ENCODE results near the gene CCDC154.

CCDC154 gene

DNA sequence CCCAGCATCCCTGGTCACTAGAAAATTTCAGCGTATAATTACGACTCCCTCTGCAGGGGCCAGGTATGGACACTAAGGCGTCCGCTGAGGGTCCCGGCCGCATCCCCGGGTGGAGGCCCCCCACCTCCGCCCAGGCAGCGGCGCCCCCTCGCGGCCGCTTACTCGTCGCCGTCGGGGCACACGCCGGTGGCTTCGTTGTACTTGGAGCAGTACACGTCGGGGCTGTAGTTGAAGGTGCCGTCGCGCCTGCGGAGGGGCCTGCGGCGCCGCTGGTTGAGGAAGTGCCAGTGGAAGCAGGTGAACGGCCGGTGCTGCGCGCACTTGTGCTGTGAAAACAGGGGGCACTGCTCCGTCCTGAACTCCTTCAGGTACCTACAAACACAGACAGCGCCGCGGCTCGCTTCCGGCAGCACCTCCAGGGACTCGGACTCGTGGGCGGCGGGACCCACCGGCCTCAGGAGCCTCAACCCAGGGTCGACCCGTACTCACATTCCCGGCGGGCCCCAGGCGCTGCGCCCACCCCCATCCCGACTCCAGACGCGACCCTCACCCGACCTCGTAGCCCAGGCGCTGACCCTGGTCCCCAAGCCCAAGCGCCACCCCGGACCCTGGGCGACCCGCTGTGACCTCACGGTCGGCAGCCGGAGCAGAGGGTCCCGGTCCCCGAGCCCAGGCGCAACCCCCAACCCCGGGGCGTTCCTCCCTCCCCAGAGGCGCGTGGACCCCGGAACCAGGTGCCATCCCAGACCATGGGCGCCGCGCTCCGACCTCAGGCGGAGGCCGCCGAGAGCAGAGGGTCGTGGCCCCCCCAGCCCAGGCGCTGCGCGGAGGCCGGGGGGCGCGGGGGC is 30.4 kb downstream of the CCDC154 start:
- ChIA-PET POLR2A (ENCODE audit: low non-redundant PET) (no interaction called here), CTCF (interaction anchor here (0.7 kb wide), 1 partner anchor 121 kb away, joined by 3 read pairs; no protein-coding TSS in a partner anchor)
- TF ChIP-seq, protein P1, sequence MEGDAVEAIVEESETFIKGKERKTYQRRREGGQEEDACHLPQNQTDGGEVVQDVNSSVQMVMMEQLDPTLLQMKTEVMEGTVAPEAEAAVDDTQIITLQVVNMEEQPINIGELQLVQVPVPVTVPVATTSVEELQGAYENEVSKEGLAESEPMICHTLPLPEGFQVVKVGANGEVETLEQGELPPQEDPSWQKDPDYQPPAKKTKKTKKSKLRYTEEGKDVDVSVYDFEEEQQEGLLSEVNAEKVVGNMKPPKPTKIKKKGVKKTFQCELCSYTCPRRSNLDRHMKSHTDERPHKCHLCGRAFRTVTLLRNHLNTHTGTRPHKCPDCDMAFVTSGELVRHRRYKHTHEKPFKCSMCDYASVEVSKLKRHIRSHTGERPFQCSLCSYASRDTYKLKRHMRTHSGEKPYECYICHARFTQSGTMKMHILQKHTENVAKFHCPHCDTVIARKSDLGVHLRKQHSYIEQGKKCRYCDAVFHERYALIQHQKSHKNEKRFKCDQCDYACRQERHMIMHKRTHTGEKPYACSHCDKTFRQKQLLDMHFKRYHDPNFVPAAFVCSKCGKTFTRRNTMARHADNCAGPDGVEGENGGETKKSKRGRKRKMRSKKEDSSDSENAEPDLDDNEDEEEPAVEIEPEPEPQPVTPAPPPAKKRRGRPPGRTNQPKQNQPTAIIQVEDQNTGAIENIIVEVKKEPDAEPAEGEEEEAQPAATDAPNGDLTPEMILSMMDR (conservative IDR thresholded peaks at IDR 0.05; ENCODE audit: low read depth) = peak; percentile 79
- peak; percentile 33 for DNase-seq (ENCODE audit: low spot score)
- H3K27ac ChIP-seq = peak overlapping the region; percentile 94

DNA sequence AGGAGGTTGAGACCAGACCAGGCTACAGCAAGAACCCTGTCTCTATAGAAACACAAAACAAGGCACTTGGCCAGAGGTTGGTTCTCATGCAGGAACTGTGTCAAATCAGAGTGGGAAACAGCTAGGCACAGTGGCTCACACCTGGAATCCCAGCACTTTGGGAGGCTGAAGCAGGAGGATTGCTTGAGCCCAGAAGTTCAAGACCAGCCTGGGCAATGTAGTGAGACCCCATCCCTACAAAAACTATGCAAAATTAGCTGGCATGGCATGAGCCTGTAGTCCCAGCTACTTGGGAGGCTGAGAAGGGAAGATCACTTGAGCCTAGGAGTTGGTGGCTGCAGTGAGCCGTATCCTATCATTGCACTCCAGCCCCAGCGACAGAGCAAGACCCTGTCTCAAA is 31.5 kb downstream of the CCDC154 start:
- ChIA-PET CTCF (interaction anchor here (0.6 to 0.7 kb wide), 4 partner anchors 25 to 1577 kb away, joined by 3 to 4 read pairs (median 3); no protein-coding TSS in a partner anchor), POLR2A (ENCODE audit: low non-redundant PET) (no interaction called here)
- H3K27ac ChIP-seq = peak overlapping the region; percentile 94; the same call in 1 of the 2 replicates
- TF ChIP-seq, protein P1 (conservative IDR thresholded peaks at IDR 0.05; ENCODE audit: low read depth) = no peak
- DNase-seq (ENCODE audit: low spot score) = no peak

DNA sequence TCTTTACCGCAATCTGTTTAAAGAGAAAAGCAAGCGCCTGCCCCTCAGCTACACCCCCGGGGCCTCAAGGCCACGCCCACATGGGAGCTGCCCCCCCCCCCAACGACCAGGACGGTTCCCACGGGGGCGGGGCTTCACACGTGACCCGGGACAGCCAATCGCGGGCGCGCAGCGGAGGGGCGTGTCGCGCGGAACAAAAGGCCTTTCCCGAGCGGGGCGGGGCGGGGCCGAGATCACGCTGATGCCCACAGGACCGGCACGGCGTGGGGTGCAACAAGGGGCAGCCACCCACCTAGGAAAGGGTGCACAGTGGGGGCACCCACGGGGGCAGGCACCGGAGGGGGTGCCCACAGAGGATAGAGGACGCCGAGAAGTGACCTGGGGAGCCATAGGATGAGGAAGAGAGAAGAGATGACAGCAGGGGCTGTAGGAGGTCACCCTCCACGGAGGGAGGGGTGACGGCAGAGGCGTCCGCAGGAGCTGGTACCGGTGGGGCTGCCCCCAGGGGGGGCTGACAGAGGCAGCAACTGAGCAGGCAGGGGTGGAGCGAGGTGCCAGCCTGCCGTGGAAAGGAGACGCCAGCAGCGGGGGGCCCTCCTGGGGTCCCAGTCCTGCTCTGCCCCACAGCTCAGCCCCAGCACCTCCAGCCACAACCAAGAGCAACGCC is 36.1 kb downstream of the CCDC154 start:
- POLR2A ChIA-PET (ENCODE audit: low non-redundant PET) = interaction anchor here (0.5 to 0.6 kb wide), 2 partner anchors 12 to 280 kb away, joined by 3 to 8 read pairs; partner anchors contain the start of gene UQCC4
- TF ChIP-seq, protein P1 (conservative IDR thresholded peaks at IDR 0.05; ENCODE audit: low read depth) = no peak
- peak; percentile 97 for DNase-seq (ENCODE audit: low spot score)
- H3K27ac ChIP-seq = peak overlapping the region; percentile 44
- CTCF ChIA-PET = interaction anchor here (0.6 kb wide), 1 partner anchor 45 kb away, joined by 4 read pairs; no protein-coding TSS in a partner anchor

DNA sequence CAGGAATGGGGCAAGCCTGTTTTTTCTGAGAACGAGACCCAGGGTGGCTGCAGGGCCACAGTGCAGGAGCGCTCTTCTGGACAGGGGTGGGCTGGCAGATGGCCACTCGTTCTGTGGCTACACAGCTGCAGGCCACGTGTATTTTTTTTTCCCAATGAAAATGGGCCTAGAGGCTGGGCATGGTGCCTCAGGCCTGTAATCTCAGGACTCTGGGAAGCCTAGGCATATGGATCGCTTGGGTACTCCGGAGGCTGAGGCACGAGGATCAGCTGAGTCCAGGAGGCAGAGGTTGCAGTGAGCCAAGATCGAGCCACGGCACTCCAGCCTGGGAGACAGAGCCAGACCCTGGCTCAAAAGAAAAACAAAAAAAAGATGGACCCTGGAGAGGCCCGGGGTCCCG is 36.6 kb downstream of the CCDC154 start:
- TF ChIP-seq, protein P1 (conservative IDR thresholded peaks at IDR 0.05; ENCODE audit: low read depth) = no peak
- POLR2A ChIA-PET (ENCODE audit: low non-redundant PET) = interaction anchor here (0.5 to 0.6 kb wide), 2 partner anchors 13 to 281 kb away, joined by 3 to 8 read pairs; partner anchors contain the start of gene UQCC4
- peak overlapping the region; percentile 44 for H3K27ac ChIP-seq
- CTCF ChIA-PET = interaction anchor here (0.6 kb wide), 1 partner anchor 44 kb away, joined by 4 read pairs; no protein-coding TSS in a partner anchor
- no peak for DNase-seq (ENCODE audit: low spot score)

DNA sequence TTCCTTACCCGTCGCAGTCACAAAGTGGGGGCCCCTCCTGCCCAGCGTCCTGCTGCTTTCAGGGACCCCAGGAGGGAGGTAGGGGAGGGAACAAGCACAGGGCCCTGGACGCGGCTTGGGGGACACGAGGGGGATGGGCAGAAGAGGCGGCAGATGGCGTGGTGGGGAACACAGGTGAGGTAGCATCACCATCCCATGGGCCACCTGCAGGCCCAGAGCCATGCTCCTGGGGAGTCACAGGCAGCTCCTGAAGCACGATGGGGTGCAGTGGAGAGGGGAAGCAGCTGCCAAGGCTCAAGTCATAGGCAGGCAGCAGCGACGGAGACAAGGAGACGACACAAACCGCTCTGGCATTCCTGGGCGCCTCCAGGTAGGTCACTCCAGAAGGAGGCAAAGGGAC is 40.6 kb downstream of the CCDC154 start:
- no peak for DNase-seq (ENCODE audit: low spot score)
- CTCF ChIA-PET = no interaction called here
- POLR2A ChIA-PET (ENCODE audit: low non-redundant PET) = no interaction called here

DNA sequence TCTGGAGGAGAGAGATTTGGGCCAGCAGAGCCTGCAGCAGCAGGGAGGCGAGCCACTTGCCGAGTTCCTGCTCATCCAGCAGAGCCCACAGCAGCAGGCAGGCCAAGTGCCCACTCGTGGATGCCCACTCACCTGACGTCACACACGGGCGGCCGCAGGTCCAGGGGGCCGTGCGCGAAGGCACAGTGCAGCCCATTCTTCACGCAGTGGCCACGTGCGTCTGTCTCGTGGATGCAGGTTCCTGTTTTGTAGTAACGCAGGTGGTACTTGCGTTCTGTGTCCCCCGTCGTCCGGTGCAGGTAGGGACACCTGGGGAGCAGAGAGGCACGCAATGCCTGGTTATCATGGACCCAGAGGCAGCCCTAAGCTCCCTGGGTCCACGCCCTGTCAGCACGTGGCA is 41.3 kb downstream of the CCDC154 start:
- CTCF ChIA-PET = no interaction called here
- TF ChIP-seq, protein P1 (conservative IDR thresholded peaks at IDR 0.05; ENCODE audit: low read depth) = no peak
- 0 out of 2 replicates have a peak overlapping the region, but pooled peaks have one; percentile 8 for H3K27ac ChIP-seq
- POLR2A ChIA-PET (ENCODE audit: low non-redundant PET) = no interaction called here
- no peak for DNase-seq (ENCODE audit: low spot score)

More for the DNA sequence above, 40.6 kb downstream of the CCDC154 start:
- TF ChIP-seq, protein P1 (conservative IDR thresholded peaks at IDR 0.05; ENCODE audit: low read depth) = no peak
- no peak overlapping the region for H3K27ac ChIP-seq

Measured in RWPE1 (cell line).